ENCODE measurements around the gene RHOBTB1. TPM values are rescaled to one million over a fixed set of nuclear protein-coding genes. Genes with fewer than 3 reads are reported as not detected.
A peak's percentile ranks its signal among the peaks of the same experiment; 100 is the strongest.
"Not testable (repeated sequence)": the region's sequence is repeated elsewhere in the genome, so short reads cannot be mapped to it uniquely, and the experiment has no call there.

RHOBTB1 gene
- total and polyA plus RNA-seq, 2 donors (not counting 1 experiment from before 2014, with no cell fraction given) = 19.8 to 42.6 TPM

DNA sequence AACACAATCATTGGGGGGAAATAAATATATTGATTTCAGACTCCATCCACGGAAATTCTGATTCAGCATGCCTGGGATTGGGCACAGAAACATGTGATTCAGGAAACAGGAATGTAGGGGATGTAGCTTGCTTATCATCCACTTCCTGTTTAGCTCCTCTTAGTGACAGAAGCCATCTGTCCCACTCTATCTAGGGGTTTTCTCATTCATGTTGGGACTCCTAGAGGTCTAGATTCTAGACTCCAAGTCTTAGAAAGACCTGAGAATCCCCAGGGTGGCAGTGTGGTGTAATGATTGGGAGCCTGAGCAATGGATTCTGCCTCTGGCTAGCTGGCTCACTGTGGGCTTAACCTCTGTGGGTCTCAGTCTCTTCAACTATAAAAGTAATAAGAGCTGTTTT lies 97.8 kb downstream of the RHOBTB1 start:
- TF ChIP-seq, protein P1, sequence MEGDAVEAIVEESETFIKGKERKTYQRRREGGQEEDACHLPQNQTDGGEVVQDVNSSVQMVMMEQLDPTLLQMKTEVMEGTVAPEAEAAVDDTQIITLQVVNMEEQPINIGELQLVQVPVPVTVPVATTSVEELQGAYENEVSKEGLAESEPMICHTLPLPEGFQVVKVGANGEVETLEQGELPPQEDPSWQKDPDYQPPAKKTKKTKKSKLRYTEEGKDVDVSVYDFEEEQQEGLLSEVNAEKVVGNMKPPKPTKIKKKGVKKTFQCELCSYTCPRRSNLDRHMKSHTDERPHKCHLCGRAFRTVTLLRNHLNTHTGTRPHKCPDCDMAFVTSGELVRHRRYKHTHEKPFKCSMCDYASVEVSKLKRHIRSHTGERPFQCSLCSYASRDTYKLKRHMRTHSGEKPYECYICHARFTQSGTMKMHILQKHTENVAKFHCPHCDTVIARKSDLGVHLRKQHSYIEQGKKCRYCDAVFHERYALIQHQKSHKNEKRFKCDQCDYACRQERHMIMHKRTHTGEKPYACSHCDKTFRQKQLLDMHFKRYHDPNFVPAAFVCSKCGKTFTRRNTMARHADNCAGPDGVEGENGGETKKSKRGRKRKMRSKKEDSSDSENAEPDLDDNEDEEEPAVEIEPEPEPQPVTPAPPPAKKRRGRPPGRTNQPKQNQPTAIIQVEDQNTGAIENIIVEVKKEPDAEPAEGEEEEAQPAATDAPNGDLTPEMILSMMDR (conservative IDR thresholded peaks at IDR 0.05 in 1 of 2, IDR thresholded peaks at IDR 0.05 in 1 of 2; ENCODE audit: low read depth in 1 of 2, low read length in 2 of 2) = no peak
- TF ChIP-seq EZH2 (IDR thresholded peaks at IDR 0.05; ENCODE audit: low read length, missing control alignments) = no peak
- Histone ChIP-seq H3K4me1 (ENCODE audit: control insufficient read depth, extremely low read depth, insufficient read depth, low read length) (peaks cover 5% of the 10 kb centered on the region), H3K9me3 (ENCODE audit: control insufficient read depth, insufficient read depth, low read depth, low read length) (no peaks in the 10 kb centered on the region), H3K4me3 (replicated peaks in 1 of 4; ENCODE audit: control extremely low read depth in 1 of 4, insufficient read depth in 1 of 4, low read depth in 3 of 4, low read length in 4 of 4) (no peak overlapping the region), H3K9ac (ENCODE audit: insufficient read depth, low read length) (no peak overlapping the region), H3K27ac (ENCODE audit: insufficient read depth, low read length) (peak overlapping the region; percentile 4), H3K36me3 (ENCODE audit: control insufficient read depth, insufficient read depth, low read length) (no peaks in the 10 kb centered on the region), H2AFZ (ENCODE audit: low read length) (peak overlapping the region; percentile 47), H3K27me3 (ENCODE audit: control insufficient read depth, insufficient read depth, low read length) (no peaks in the 10 kb centered on the region), H4K20me1 (ENCODE audit: control insufficient read depth, extremely low read depth, insufficient read depth, low read length) (no peaks in the 10 kb centered on the region), H3K4me2 (ENCODE audit: extremely low read depth, insufficient read depth, low read length) (no peak overlapping the region), H3K79me2 (ENCODE audit: control insufficient read depth, insufficient read depth, low read length) (no peaks in the 10 kb centered on the region)
- peak; percentile 56 to 62 for DNase-seq (ENCODE audit: low read depth in 2 of 2)

DNA sequence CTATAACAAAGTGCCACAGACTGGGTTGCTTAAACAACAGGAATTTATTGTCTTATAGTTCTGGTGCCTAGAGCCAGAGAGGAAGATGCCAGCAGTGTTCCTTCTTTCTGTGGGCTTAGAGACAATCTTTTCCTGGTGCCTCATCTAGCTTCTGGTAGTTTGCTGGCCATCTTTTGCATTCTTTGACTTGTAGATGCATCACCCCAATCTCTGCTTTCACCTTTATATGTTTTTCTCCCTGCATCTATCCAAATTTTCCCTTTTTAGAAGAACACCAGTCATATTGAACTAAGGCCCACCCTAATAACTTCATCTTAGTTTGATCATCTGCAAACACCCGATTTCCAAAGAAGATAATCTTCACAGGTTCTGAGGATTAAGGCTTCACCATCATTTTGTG lies 98.9 kb downstream of the RHOBTB1 start:
- TF ChIP-seq EZH2 (IDR thresholded peaks at IDR 0.05; ENCODE audit: low read length, missing control alignments) = no peak
- TF ChIP-seq, protein P1 (conservative IDR thresholded peaks at IDR 0.05 in 1 of 2, IDR thresholded peaks at IDR 0.05 in 1 of 2; ENCODE audit: low read depth in 1 of 2, low read length in 2 of 2) = no peak
- H3K79me2 ChIP-seq (ENCODE audit: control insufficient read depth, insufficient read depth, low read length) = no peaks in the 10 kb centered on the region
- H2AFZ ChIP-seq (ENCODE audit: low read length) = no peak overlapping the region
- H3K4me2 ChIP-seq (ENCODE audit: extremely low read depth, insufficient read depth, low read length) = no peak overlapping the region
- no peaks in the 10 kb centered on the region for H3K36me3 ChIP-seq (ENCODE audit: control insufficient read depth, insufficient read depth, low read length)
- H3K4me1 ChIP-seq (ENCODE audit: control insufficient read depth, extremely low read depth, insufficient read depth, low read length) = peaks cover 5% of the 10 kb centered on the region
- H3K4me3 ChIP-seq (replicated peaks in 1 of 4; ENCODE audit: control extremely low read depth in 1 of 4, insufficient read depth in 1 of 4, low read depth in 3 of 4, low read length in 4 of 4) = no peak overlapping the region
- H3K9me3 ChIP-seq (ENCODE audit: control insufficient read depth, insufficient read depth, low read depth, low read length) = no peaks in the 10 kb centered on the region
- H3K27me3 ChIP-seq (ENCODE audit: control insufficient read depth, insufficient read depth, low read length) = no peaks in the 10 kb centered on the region
- H3K9ac ChIP-seq (ENCODE audit: insufficient read depth, low read length) = no peak overlapping the region
- no peaks in the 10 kb centered on the region for H4K20me1 ChIP-seq (ENCODE audit: control insufficient read depth, extremely low read depth, insufficient read depth, low read length)
- no peak for DNase-seq (ENCODE audit: low read depth in 2 of 2)
- H3K27ac ChIP-seq (ENCODE audit: insufficient read depth, low read length) = no peak overlapping the region

DNA sequence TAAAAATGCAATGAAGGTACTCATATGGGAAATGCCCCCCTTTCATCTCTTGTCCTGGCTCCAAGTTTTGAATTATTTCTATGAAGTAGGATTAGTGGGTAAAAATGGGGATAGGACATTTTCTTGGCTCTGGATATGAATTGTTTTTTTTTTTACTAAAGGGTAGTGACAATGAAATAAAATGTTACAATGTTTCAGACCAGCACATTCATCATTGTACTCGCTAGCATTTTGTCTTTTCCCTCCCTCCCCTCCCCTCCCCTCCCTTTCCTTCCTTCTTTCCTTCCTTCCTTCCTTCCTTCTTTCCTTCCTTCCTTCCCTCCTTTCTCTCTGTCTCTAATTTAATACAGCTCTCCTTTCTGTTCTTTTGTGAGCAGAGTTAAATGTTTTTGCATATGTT lies 101.3 kb downstream of the RHOBTB1 start:
- Histone ChIP-seq H3K27ac (ENCODE audit: insufficient read depth, low read length) (no peak overlapping the region), H3K27me3 (ENCODE audit: control insufficient read depth, insufficient read depth, low read length) (no peaks in the 10 kb centered on the region), H3K79me2 (ENCODE audit: control insufficient read depth, insufficient read depth, low read length) (no peaks in the 10 kb centered on the region), H4K20me1 (ENCODE audit: control insufficient read depth, extremely low read depth, insufficient read depth, low read length) (no peaks in the 10 kb centered on the region), H3K4me3 (replicated peaks in 1 of 4; ENCODE audit: control extremely low read depth in 1 of 4, insufficient read depth in 1 of 4, low read depth in 3 of 4, low read length in 4 of 4) (no peak overlapping the region), H3K9ac (ENCODE audit: insufficient read depth, low read length) (no peak overlapping the region), H3K4me1 (ENCODE audit: control insufficient read depth, extremely low read depth, insufficient read depth, low read length) (peaks cover 3% of the 10 kb centered on the region), H2AFZ (ENCODE audit: low read length) (no peak overlapping the region), H3K36me3 (ENCODE audit: control insufficient read depth, insufficient read depth, low read length) (no peaks in the 10 kb centered on the region), H3K9me3 (ENCODE audit: control insufficient read depth, insufficient read depth, low read depth, low read length) (no peaks in the 10 kb centered on the region), H3K4me2 (ENCODE audit: extremely low read depth, insufficient read depth, low read length) (no peak overlapping the region)
- TF ChIP-seq, protein P1 (conservative IDR thresholded peaks at IDR 0.05 in 1 of 2, IDR thresholded peaks at IDR 0.05 in 1 of 2; ENCODE audit: low read depth in 1 of 2, low read length in 2 of 2) = no peak
- TF ChIP-seq EZH2 (IDR thresholded peaks at IDR 0.05; ENCODE audit: low read length, missing control alignments) = no peak
- DNase-seq (ENCODE audit: low read depth in 2 of 2) = no peak

DNA sequence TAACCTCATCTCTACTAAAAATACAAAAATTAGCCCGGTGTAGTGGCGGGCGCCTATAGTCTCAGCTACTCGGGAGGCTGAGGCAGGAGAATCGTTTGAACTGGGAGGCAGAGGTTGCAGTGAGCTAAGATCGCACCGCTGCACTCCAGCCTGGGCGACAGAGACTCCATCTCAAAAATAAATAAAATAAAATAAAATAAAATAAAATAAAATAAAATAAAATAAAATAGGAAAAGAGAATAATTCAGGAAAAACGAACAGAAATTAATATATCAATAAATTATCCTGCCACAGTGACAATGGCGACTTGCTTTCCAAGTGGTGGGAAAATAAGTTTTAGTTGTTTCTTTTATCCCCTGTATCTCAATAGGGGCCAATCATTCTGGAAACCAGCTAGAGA lies 102.8 kb downstream of the RHOBTB1 start:
- H3K4me3 ChIP-seq (replicated peaks in 1 of 4; ENCODE audit: control extremely low read depth in 1 of 4, insufficient read depth in 1 of 4, low read depth in 3 of 4, low read length in 4 of 4) = not testable (repeated sequence)

More for the DNA sequence above, 102.8 kb downstream of the RHOBTB1 start:
- not testable (repeated sequence) for H3K36me3 ChIP-seq (ENCODE audit: control insufficient read depth, insufficient read depth, low read length); H3K27ac ChIP-seq (ENCODE audit: insufficient read depth, low read length); H3K4me1 ChIP-seq (ENCODE audit: control insufficient read depth, extremely low read depth, insufficient read depth, low read length); H3K27me3 ChIP-seq (ENCODE audit: control insufficient read depth, insufficient read depth, low read length); H3K9me3 ChIP-seq (ENCODE audit: control insufficient read depth, insufficient read depth, low read depth, low read length); H4K20me1 ChIP-seq (ENCODE audit: control insufficient read depth, extremely low read depth, insufficient read depth, low read length); H3K79me2 ChIP-seq (ENCODE audit: control insufficient read depth, insufficient read depth, low read length); H3K4me2 ChIP-seq (ENCODE audit: extremely low read depth, insufficient read depth, low read length); H2AFZ ChIP-seq (ENCODE audit: low read length); H3K9ac ChIP-seq (ENCODE audit: insufficient read depth, low read length); DNase-seq (ENCODE audit: low read depth in 2 of 2)
